Esophagus muscularis mucosa (tissue), 4 donors: Measurements from ENCODE around the gene RRAGC. TPM values are rescaled to one million over a fixed set of nuclear protein-coding genes. Genes with fewer than 3 reads are reported as not detected.
"Not testable (repeated sequence)": the region's sequence is repeated elsewhere in the genome, so short reads cannot be mapped to it uniquely, and the experiment has no call there.

ENCODE experiments used
- DNase-seq: peaks from one replicate; pipeline ENCODE4 v3.0.0-alpha.2; 2017; ENCODE audit errors: extremely low spot score
- H3K27ac ChIP-seq, 4 donors: fragments of 200-600 bp; sonication (generic); replicated peaks in 1 of 4; 1 replicate in 3 of 4; 2 replicates in 1 of 4; pipeline ENCODE4 v1.5.1; 2016 to 2019; ENCODE audit warnings: mild to moderate bottlenecking in 1 of 4
- H3K27me3 ChIP-seq, 4 donors: fragments of 200-600 bp; sonication (generic); one replicate each; pipeline versions ENCODE4 v1.5.1 to v1.6.0; 2016 to 2019
- H3K36me3 ChIP-seq, 4 donors: fragments of 200-600 bp; sonication (generic); one replicate each; pipeline ENCODE4 v1.5.1; 2016 to 2019
- H3K4me1 ChIP-seq, 4 donors: fragments of 200-600 bp; sonication (generic); one replicate each; pipeline ENCODE4 v1.5.1; 2016 to 2019
- H3K4me3 ChIP-seq, 4 donors: fragments of 200-600 bp; sonication (generic); 1 replicate in 2 of 4; 2 replicates in 2 of 4; pipeline ENCODE4 v1.5.1; 2016 to 2019; ENCODE audit warnings: mild to moderate bottlenecking in 4 of 4, moderate library complexity in 1 of 4
- H3K9me3 ChIP-seq, 4 donors: fragments of 200-600 bp; sonication (generic); 1 replicate in 3 of 4; 2 replicates in 1 of 4; pipeline ENCODE4 v1.5.1; 2016 to 2019
- CTCF ChIP-seq, 3 experiments: fragments of 200-600 bp in 2 of 3; fragments of 450-650 bp in 1 of 3; sonication (generic) in 2 of 3; IDR thresholded peaks; one replicate each; pipeline ENCODE4 v1.5.1; 2017 to 2019; ENCODE audit warnings: antibody characterized with exemption in 3 of 3, mild to moderate bottlenecking in 2 of 3, moderate library complexity in 1 of 3
- EP300 ChIP-seq: sonication (generic); formaldehyde crosslinking; IDR thresholded peaks from one replicate; pipeline ENCODE4 v1.6.1; 2017; ENCODE audit warnings: antibody characterized with exemption
- POLR2A ChIP-seq: fragments of 450-650 bp; IDR thresholded peaks from one replicate; pipeline ENCODE4 v1.6.1; 2017; ENCODE audit warnings: antibody characterized with exemption, moderate library complexity, mild to moderate bottlenecking, low read depth
- POLR2AphosphoS5 ChIP-seq, 2 donors: sonication (generic); formaldehyde crosslinking; IDR thresholded peaks; one replicate each; pipeline ENCODE4 v1.6.1; 2017; ENCODE audit warnings: antibody characterized with exemption in 2 of 2
- WGBS: methylation state at CpG from one replicate; pipeline ENCODE4 v1.1.5; 2018; 5-methylcytosine and 5-hydroxymethylcytosine counted together
- intact Hi-C: fragments of 100-400 bp; cut with DNase I; formaldehyde crosslinking; loops from one replicate; pipeline ENCODE4 v1.15.1; 2023
- total RNA-seq, 4 donors: library from RNA; depleted of rRNA; stranded (reverse); fragments of >200 nt; gene quantifications; one replicate each; pipeline versions ENCODE4 v1.1.0 to v1.2.1, GENCODE V29; 2016

RRAGC gene
- total RNA-seq, 4 donors from 2014 or later = 18.3 to 26.3 (median 22.4) TPM

GRCh38 chr1:38848071-38848470 is 11.5 kb downstream of the RRAGC start:
- DNase-seq = no peak
- Histone ChIP-seq H3K27me3 (no peaks in the 10 kb centered on the region), H3K4me1 (peaks cover 0 to 4% (median 0%) of the 10 kb centered on the region in 4 donors), H3K36me3 (peaks cover 24 to 98% (median 85%) of the 10 kb centered on the region in 4 donors), H3K4me3 (no peak overlapping the region), H3K27ac (no peak overlapping the region), H3K9me3 (no peaks in the 10 kb centered on the region)
- 73% methylated on average over 1 of the region's 1 CpG for WGBS
- TF ChIP-seq POLR2A (no peak), CTCF (IDR thresholded peaks at IDR 0.05) (no peak), EP300 (no peak), POLR2AphosphoS5 (IDR thresholded peaks at IDR 0.05) (no peak)
- intact Hi-C loops = no loop called here

- no peak overlapping the region for H3K27ac ChIP-seq
- peaks cover 21 to 100% (median 90%) of the 10 kb centered on the region in 4 donors for H3K36me3 ChIP-seq
- intact Hi-C loops = no loop called here
- WGBS = 78% methylated on average over 3 of the region's 3 CpGs
- peaks cover 0 to 4% (median 0%) of the 10 kb centered on the region in 4 donors for H3K4me1 ChIP-seq
- TF ChIP-seq CTCF (IDR thresholded peaks at IDR 0.05) (no peak), POLR2A (no peak), POLR2AphosphoS5 (IDR thresholded peaks at IDR 0.05) (no peak)
- DNase-seq = no peak
- H3K4me3 ChIP-seq = no peak overlapping the region
- no peaks in the 10 kb centered on the region for H3K9me3 ChIP-seq
- no peaks in the 10 kb centered on the region for H3K27me3 ChIP-seq
Observed at GRCh38 chr1:38846210-38846609, 13.4 kb downstream of the RRAGC start.

- intact Hi-C loops = not testable (repeated sequence)
- WGBS = 94% methylated on average over 3 of the region's 3 CpGs
- peaks cover 15 to 95% (median 80%) of the 10 kb centered on the region in 4 donors for H3K36me3 ChIP-seq
Observed at GRCh38 chr1:38845088-38845487, 14.5 kb downstream of the RRAGC start.

GRCh38 chr1:38840281-38840680 is 19.3 kb downstream of the RRAGC start:
- peaks cover 7 to 17% (median 10%) of the 10 kb centered on the region in 4 donors for H3K4me1 ChIP-seq
- intact Hi-C loops = no loop called here
- TF ChIP-seq POLR2AphosphoS5 (IDR thresholded peaks at IDR 0.05) (no peak), CTCF (IDR thresholded peaks at IDR 0.05) (no peak), EP300 (no peak), POLR2A (no peak)
- H3K36me3 ChIP-seq = peaks cover 24 to 79% (median 57%) of the 10 kb centered on the region in 4 donors
- WGBS = 53% methylated on average over 2 of the region's 2 CpGs
- H3K4me3 ChIP-seq = no peak overlapping the region
- no peak for DNase-seq
- H3K27ac ChIP-seq = peak overlapping the region in 1 of 4 donors; percentile 7
- no peaks in the 10 kb centered on the region for H3K9me3 ChIP-seq
- no peaks in the 10 kb centered on the region for H3K27me3 ChIP-seq

More at GRCh38 chr1:38845088-38845487, 14.5 kb downstream of the RRAGC start:
- H3K9me3 ChIP-seq, H3K27ac ChIP-seq, H3K27me3 ChIP-seq, H3K4me3 ChIP-seq, DNase-seq: not testable (repeated sequence)
- peaks cover 5 to 11% (median 7%) of the 10 kb centered on the region in 4 donors for H3K4me1 ChIP-seq

- WGBS = 95% methylated on average over 9 of the region's 9 CpGs
- no peak for DNase-seq
- intact Hi-C loops = loop anchor here (10.0 kb wide), 1 partner anchor 805 kb away; no protein-coding TSS in a partner anchor
- H3K27me3 ChIP-seq = no peaks in the 10 kb centered on the region
- H3K36me3 ChIP-seq = peaks cover 20 to 69% (median 48%) of the 10 kb centered on the region in 4 donors
- no peaks in the 10 kb centered on the region for H3K9me3 ChIP-seq
- H3K4me3 ChIP-seq = no peak overlapping the region
- TF ChIP-seq EP300 (no peak), POLR2A (no peak), CTCF (IDR thresholded peaks at IDR 0.05) (no peak), POLR2AphosphoS5 (IDR thresholded peaks at IDR 0.05) (no peak)
- no peak overlapping the region for H3K27ac ChIP-seq
- peaks cover 7 to 17% (median 10%) of the 10 kb centered on the region in 4 donors for H3K4me1 ChIP-seq
Observed at GRCh38 chr1:38839363-38839762, 20.2 kb downstream of the RRAGC start.

GRCh38 chr1:38836316-38836715 is 23.3 kb downstream of the RRAGC start:
- DNase-seq, H3K27me3 ChIP-seq, H3K9me3 ChIP-seq: not testable (repeated sequence)

More at GRCh38 chr1:38836316-38836715, 23.3 kb downstream of the RRAGC start:
- H3K27ac ChIP-seq, H3K4me3 ChIP-seq: not testable (repeated sequence)
- WGBS = 88% methylated on average over 10 of the region's 10 CpGs
- intact Hi-C loops = loop anchor here (10.0 kb wide), 1 partner anchor 802 kb away; no protein-coding TSS in a partner anchor
- H3K36me3 ChIP-seq = peaks cover 16 to 39% (median 23%) of the 10 kb centered on the region in 4 donors
- peaks cover 7 to 17% (median 10%) of the 10 kb centered on the region in 4 donors for H3K4me1 ChIP-seq
